GM19099 (cell line): Measurements from ENCODE around the gene SEMA5A.

Experiments
- POLR2A ChIP-seq: IDR thresholded peaks from 3 replicates; pipeline ENCODE4 v1.6.1; 2011; ENCODE audit warnings: low read depth; ENCODE audit not compliant: insufficient read length; ENCODE audit errors: extremely low read depth

Gene SEMA5A

DNA sequence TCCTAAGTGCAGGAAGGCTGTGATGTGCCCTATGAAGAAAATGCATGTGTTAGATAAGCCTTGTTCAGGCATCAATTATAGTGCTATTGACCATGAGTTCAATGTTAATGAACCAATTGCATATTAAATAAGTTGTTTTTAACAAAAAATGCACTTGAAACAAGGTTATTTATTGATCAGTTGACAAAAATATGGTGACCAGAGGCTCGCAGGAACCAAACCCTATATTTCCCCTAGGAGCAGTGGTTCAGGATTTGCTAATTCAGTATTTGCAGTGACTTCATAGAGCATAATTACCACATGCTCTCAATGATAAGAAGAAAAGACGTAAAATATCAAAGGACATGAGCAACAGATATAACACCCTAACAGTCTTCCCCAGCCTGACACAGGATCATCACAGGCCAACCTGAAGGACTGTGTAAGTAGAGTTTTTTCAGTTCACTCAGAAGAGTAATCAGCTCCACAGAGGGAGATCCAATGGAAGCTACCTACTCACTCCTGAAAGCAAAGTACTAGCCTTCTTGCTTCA lies 92.3 kb downstream of the SEMA5A start:
- no peak for TF ChIP-seq POLR2A

- no peak for TF ChIP-seq POLR2A
Observed at GRCh38 chr5:9452181-9452580, 93.7 kb downstream of the SEMA5A start.

DNA sequence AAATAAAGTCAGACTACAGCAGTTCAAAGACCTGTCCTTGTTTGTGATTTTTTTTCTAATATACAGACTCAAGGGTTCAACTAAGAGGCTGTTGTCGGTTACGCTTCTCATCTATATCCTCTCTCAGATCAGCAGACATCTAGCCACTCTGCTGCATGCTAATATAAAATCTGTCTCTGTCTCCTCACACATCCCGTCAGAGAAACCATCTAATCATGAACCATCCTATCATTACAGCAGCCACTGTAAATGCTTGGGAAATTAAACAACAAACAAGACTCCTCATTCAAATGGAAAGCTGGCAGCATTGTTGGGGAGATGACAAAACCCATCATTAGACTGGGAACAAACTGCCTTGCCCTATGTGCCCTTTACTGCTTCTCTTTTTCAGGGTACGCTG lies 94.8 kb downstream of the SEMA5A start:
- no peak for TF ChIP-seq POLR2A

DNA sequence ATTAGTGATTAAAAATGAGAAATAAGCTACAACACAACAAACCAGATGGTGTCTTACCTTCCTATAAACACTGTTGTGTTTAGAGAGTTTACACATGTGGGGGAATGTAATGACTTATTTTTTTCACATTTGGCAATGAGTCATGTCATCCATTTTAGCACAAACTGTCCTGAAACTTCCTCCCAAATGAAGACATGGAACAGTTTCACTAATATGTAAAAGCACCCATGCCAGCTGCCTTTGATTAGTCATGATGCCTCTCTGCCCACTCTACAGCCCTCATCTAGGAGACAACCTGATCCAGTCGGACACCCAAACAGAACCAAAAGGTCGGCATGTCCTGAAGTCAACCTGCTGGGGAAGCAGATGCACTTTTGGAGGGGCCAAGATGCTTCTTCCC lies 98.2 kb downstream of the SEMA5A start:
- TF ChIP-seq POLR2A: no peak

GRCh38 chr5:9445826-9446388 lies 100.0 kb downstream of the SEMA5A start:
- no peak for TF ChIP-seq POLR2A

DNA sequence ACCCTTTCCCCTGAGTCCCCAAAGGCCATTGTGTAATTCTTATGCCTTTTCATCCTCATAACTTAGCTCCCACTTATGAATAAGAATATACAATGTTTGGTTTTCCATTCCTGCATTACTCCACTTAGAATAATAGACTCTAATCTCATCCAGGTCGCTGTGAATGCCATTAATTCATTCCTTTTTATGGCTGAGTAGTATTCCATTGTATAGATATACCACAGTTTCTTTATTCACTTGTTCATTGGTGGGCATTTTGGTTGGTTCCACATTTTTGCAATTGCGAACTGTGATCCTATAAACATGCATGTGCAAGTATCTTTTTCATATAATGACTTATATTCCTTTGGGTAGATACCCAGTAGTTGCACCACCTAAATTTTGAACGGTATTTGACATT lies 101.5 kb downstream of the SEMA5A start:
- no peak for TF ChIP-seq POLR2A

DNA sequence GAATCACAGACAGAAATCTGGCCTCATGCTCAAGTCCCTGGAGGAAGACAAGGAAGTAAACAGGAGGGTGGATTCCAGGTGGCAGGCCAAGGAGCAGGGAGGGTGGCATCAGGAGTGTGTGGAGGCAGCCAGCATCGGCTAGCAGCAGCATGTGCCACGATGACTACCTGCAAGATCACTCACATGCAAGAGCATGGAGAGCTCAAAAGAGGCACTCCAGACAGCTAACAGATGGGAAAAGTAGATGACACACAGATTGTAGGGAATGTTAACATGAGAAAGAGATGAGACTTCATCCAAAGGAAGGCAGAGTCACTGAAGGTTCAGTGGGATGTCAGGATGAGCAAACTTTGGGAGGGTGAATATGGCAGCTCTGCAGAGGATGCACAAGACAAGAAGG lies 104.3 kb downstream of the SEMA5A start:
- no peak for TF ChIP-seq POLR2A

DNA sequence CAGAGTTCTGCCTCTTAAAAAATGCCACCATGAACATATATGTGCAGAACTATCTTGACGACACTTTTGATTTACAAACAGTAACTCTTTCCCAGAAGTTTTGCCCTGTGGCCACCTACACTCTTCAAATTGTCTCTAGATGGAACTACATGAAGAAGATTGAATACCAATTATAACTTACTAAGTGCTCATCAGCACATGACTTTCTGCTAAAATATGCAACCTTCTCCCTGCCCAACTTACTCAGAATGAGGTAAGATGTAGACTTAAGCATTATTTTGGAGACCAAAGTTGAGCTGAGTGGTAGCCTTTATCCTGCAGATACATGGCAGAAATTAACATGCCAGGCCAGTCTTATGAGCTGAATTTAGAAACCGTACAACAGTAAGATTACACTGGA lies 105.4 kb downstream of the SEMA5A start:
- TF ChIP-seq POLR2A: no peak

DNA sequence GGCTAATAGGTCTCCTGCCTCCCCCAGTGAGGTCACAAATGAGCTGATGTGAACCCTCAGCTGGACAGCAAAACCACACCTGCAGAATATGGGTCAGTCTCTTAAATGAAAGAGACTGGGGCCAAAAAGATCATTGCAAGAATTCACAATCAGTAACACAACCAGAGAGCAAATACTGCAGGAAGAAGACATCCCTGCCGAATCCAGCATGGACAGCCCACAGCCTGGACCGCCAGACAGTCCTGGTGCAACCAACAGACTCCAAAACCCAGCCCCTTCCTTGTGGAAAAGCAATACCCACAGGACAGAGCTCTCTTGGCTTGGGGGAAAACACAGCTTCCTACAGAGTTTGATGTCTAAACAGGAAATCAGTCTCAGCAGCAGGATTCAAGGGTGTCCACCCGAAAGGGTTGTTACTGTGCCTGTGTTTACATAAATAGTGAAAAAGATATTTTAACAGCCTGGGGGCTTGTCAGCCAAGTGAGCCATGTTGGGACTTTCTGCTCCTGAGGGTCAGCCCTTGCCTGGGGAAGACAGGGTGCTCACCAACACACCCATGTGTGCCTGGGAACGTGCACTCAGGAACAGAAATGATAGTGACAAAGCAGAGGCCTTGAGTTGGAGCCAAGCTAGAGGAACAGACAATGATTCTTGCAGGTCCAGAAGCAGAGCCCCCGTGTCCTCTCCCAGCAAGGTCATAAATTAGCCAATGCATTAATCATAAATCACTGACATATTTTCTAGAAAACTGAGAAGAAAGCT lies 106.2 kb downstream of the SEMA5A start:
- no peak for TF ChIP-seq POLR2A

GRCh38 chr5:9438596-9439354 lies 107.1 kb downstream of the SEMA5A start:
- no peak for TF ChIP-seq POLR2A

DNA sequence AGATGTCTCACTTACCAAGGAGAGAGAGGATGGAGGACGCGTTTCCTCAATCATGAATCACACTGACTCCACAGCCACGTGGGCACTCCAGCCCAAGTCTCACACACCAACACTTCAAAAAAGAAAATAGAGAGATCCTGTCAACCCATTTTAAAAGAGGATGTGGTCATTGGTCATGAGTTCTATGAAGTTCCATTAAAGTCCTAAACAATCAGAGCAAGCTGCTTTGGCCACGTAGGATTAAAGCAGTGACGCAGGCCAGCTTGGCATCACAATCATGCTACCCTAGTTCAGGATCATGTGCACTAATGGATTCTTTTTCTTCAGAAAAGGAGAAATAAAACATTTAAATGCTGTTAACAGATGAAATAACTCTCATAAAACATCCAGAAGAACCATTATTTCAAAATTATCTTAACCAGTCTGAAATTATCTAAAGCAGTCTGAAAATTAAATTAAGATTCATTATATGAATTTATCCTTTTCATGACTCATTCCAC lies 108.1 kb downstream of the SEMA5A start:
- TF ChIP-seq POLR2A: no peak

DNA sequence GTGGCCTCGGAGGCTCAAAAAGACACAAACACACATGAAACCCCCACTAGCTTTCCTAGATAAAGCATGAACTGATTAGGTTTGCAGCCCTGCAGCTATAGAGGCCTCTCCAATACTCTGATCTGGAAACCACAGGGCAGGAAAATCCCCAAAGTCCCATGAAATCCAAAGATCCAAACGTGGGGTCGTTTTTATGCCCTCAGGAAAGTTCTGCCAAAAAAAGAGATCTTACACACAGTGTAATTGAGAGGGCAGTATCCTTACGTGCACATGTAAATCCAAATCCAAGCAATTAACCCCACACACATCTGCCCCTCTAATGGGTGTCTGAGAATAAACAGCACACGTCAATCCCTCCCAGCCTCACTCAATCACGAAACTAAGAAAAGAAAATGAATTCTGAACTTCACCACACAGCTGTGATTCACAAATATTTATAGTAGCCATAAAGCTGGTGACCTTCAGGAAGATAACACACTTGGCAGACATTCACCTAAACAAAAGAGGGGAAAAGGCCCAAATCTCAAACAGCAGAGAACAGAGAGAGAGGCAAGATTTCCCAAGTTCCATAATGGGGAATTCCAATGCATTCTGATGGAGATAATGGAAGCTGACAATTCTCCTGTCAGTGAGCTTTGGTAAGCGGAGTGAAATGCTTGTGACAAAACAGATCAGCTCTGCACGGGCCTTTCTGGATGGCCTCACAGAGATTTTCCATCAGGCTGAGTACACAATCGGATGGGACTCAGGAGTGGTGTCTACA lies 114.2 kb downstream of the SEMA5A start:
- no peak for TF ChIP-seq POLR2A

- TF ChIP-seq POLR2A: no peak
Observed at GRCh38 chr5:9431151-9431495, 114.8 kb downstream of the SEMA5A start.

DNA sequence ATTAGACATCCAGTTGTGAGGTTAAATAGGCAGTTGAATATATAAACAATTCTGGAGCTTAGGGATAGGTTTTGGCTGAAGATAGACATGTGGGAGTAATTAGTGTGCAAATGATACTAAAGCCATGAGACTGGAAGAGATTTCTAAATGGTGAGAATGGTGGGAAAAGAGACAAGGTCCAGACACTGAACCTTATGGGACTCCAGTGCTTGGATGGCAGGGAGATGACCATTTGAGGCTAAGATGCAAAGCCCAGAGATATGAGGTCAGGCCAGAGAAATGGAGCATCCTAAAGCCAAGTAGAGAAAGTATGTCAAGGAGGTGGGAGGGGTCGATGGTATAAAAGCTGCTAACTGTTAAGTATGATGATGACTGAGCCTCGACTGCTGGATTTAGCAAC lies 115.6 kb downstream of the SEMA5A start:
- no peak for TF ChIP-seq POLR2A

DNA sequence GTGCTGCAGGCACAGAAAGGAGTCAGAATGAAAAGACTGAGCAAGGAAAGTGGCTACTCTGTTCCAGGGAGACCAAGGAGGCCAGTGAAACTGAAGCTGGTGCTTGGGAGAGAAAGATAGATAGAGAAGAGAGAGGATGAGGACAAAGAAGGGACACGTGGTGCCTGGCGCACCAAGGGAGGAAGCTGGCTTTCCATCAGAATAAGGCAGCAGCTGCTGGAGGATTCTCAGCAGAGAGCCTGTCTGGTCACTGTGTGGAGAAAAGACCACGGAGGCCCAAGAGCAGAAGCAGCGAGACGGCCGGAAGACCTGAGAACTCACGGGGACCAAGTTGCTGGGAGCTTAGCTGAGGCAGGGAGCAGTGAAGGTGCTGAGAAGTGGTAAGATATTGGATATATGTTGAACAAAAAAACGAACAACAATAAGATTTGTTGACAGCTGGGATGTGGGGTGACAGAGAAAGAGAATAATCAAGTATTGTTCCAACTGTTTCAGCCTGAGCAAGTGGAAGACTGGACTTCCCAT lies 116.1 kb downstream of the SEMA5A start:
- no peak for TF ChIP-seq POLR2A
